Activated CD4-positive, alpha-beta T cell treated with anti-CD3 and anti-CD28 coated beads, Interleukin-2, amount 10 ng/mL, durations not matched to agents 7 days and 5 days (primary cell): ENCODE results near the gene TTLL6. TPM values are rescaled to one million over a fixed set of nuclear protein-coding genes. Genes with fewer than 3 reads are reported as not detected.

Experiments
- CTCF ChIA-PET: fragments of 350-600 bp; sonication (Branson Sonifier 250); formaldehyde crosslinking; loops from one replicate; lab custom pipeline; 2021; ENCODE audit warnings: antibody characterized with exemption; lab: Charles Lee
- POLR2A ChIA-PET: fragments of 350-600 bp; sonication (Branson Sonifier 250); formaldehyde crosslinking; loops from one replicate; lab custom pipeline; 2021; ENCODE audit warnings: antibody characterized with exemption; lab: Charles Lee
- DNase-seq: peaks from one replicate; pipeline ENCODE4 v3.0.0-alpha.2; 2020
- H3K27ac Mint-ChIP-seq: one replicate; pipeline ENCODE4 v1.8.0; 2021; ENCODE audit warnings: mild to moderate bottlenecking, moderate library complexity, mixed read lengths
- H3K27me3 Mint-ChIP-seq: one replicate; pipeline ENCODE4 v1.8.0; 2021; ENCODE audit warnings: mixed read lengths
- H3K36me3 Mint-ChIP-seq: one replicate; pipeline ENCODE4 v1.8.0; 2021; ENCODE audit warnings: low read depth, mixed read lengths
- H3K4me1 Mint-ChIP-seq: one replicate; pipeline ENCODE4 v1.8.0; 2021; ENCODE audit warnings: mixed read lengths
- H3K4me3 Mint-ChIP-seq: one replicate; pipeline ENCODE4 v1.8.0; 2021; ENCODE audit warnings: mild to moderate bottlenecking, moderate library complexity, mixed read lengths
- H3K9me3 Mint-ChIP-seq: one replicate; pipeline ENCODE4 v1.8.0; 2021; ENCODE audit warnings: mixed read lengths
- total RNA-seq, 2 experiments: library from RNA; stranded (reverse); gene quantifications; one replicate each; pipeline ENCODE4 v1.2.3, GENCODE V29; 2021

Gene TTLL6
- total RNA-seq, 2 experiments from 2014 or later = not detected

DNA sequence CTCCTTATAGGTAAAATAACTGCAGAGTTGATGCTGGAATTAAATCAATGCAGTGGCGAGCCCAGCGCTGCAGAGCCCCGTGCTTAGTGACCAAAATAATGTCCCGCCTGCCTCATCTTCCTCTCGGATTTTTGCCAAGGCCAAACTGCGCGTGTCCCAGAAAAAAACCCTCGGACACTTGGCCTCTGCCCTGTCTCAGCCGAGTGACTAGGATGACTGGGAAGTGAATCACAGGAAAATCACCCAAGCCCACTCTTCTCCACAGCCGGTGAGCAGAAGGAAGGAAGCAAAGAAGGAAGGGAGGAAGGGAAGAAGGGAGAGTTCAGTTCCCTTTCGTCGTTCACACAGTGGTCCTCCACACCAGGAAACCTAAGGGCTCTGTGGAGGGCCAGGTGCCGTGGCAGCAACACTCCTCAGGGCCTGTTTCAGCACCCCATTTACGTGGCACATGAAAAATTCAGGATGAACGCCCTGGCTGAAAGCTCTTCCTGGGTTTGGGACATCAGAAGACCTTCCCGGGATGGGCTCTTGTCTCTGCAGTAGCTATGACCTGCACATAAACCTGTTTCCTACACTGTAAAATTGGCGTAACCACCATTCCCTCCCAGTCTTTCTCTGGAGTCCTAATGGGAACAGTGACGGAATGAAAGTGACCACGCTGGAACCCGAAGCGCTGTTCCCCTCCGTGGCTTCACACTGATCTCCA is 63.1 kb downstream of the TTLL6 start:
- ChIA-PET POLR2A (no interaction called here), CTCF (interaction anchor here (0.6 to 3.0 kb wide), 3 partner anchors 11 to 125 kb away, joined by 3 to 12 read pairs (median 5); partner anchors contain the start of genes PRAC1 and PRAC2)
- Mint-ChIP-seq H3K27me3 (peaks cover 90% of the 10 kb centered on the region), H3K4me3 (no peak overlapping the region), H3K9me3 (no peaks in the 10 kb centered on the region), H3K4me1 (no peaks in the 10 kb centered on the region), H3K27ac (no peak overlapping the region), H3K36me3 (no peaks in the 10 kb centered on the region)
- DNase-seq = no peak

DNA sequence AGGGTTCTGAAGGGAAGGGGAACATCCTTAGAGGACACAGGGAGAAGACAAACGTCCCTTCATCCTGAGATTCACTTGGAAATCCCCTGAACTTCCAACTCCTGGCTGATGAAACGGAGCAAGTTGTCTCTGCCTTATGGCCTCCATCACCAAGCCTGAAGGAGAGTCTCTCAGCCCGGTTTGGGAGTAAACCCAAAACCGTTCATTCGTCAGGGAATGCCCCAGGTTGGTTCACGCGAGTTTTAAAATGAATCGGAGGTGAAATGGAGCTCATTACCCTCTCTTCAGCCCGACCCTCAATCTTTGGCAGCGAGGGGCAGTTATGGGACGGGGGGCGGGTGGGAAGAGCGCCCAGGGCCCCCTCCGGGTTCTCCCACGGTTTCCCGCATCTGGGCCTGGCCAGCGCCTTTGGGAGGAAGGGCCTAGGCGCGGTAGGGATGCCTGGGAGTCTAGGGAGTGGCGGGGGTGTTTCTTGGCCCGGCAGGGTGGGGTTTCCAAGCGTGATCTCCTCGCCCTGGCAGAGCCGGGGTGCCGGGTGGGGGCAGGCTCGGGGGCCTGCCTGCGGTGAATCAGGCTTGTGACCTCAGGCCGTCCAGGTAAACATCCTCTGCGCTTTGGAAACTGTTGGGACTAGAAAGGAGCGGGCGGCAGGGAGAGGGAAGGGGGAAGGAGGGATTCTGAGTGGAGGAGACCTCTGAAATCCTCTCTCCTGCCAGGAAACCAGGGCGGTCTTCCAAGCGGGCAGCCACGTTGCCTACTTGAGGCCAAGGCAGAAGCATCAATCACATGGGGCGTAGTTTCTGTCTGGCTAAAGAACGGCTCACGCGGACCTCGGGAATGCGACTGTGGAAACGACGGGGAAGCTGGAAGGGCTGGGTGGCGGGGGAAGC is 64.4 kb downstream of the TTLL6 start:
- Mint-ChIP-seq H3K4me3 (no peak overlapping the region), H3K27ac (peak overlapping the region; percentile 66), H3K36me3 (no peaks in the 10 kb centered on the region), H3K27me3 (peaks cover 90% of the 10 kb centered on the region), H3K9me3 (no peaks in the 10 kb centered on the region), H3K4me1 (no peaks in the 10 kb centered on the region)
- DNase-seq = no peak
- ChIA-PET CTCF (interaction anchor here (1.1 to 4.3 kb wide), 2 partner anchors 25 to 28 kb away, joined by 3 to 24 read pairs; partner anchors contain the start of gene PRAC2), POLR2A (no interaction called here)

DNA sequence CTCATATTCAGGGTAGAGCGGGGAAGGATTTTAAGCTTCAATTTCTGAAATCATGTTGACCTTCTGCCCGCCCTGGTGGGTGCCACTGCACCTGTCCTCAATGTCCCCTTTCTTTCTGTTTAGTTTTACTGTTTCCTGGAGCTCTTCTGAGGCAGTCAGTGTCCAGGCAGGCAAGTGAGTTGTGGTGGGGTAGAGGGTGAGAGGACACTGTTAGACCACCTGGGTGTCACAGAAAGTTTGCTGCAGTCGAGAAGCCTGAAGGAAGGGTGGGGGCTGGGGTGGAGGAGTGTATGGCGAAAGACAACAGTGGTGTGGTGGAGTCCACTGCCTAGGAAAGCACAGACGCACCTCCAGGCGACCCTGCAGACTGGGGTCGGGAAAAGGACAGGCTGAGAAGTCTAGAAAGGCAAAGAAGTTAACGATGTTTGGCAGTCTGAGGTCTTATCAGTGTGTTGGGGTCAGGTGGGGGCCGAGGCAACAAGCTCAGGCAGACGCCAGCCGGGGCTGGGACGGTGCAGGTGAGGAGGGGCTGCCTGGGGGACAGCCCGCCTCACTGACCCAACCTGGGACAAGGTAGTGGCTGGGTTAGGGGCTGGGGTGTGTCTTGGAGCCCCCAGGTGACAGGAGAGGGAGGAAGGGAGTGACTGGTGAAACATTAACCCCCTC is 65.2 kb downstream of the TTLL6 start:
- Mint-ChIP-seq H3K4me1 (no peaks in the 10 kb centered on the region), H3K9me3 (no peaks in the 10 kb centered on the region), H3K36me3 (no peaks in the 10 kb centered on the region), H3K4me3 (no peak overlapping the region), H3K27me3 (peaks cover 89% of the 10 kb centered on the region), H3K27ac (no peak overlapping the region)
- DNase-seq = no peak
- POLR2A ChIA-PET = no interaction called here
- CTCF ChIA-PET = interaction anchor here (1.1 to 4.3 kb wide), 4 partner anchors 25 to 133 kb away, joined by 3 to 24 read pairs (median 4); partner anchors contain the start of gene PRAC2

DNA sequence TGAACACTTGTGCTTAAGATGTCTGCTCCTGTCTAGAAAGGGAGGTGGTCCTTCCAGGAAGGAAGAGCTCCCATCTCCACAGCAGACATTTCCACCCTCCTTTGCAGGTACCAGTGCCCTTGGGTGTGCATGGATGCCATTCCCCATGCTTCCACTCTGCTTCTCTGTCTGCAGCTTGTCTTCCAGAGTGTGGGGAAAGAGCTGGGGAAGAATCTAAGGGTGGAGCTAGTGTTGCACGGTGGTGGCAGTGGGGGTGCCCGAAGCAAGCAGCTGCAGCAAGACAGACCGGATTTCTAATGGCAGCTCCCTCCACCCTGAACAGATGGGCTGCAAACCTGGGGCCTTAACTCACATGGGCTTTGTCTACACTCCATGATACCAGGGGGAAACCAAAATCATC is 65.9 kb downstream of the TTLL6 start:
- ChIA-PET POLR2A (no interaction called here), CTCF (interaction anchor here (0.6 to 4.3 kb wide), 6 partner anchors 10 to 142 kb away, joined by 3 to 24 read pairs (median 4); partner anchors contain the start of gene PRAC2)
- Mint-ChIP-seq H3K27ac (no peak overlapping the region), H3K4me3 (no peak overlapping the region), H3K36me3 (no peaks in the 10 kb centered on the region), H3K4me1 (peaks cover under 1% of the 10 kb centered on the region), H3K27me3 (peaks cover 92% of the 10 kb centered on the region), H3K9me3 (no peaks in the 10 kb centered on the region)
- no peak for DNase-seq

DNA sequence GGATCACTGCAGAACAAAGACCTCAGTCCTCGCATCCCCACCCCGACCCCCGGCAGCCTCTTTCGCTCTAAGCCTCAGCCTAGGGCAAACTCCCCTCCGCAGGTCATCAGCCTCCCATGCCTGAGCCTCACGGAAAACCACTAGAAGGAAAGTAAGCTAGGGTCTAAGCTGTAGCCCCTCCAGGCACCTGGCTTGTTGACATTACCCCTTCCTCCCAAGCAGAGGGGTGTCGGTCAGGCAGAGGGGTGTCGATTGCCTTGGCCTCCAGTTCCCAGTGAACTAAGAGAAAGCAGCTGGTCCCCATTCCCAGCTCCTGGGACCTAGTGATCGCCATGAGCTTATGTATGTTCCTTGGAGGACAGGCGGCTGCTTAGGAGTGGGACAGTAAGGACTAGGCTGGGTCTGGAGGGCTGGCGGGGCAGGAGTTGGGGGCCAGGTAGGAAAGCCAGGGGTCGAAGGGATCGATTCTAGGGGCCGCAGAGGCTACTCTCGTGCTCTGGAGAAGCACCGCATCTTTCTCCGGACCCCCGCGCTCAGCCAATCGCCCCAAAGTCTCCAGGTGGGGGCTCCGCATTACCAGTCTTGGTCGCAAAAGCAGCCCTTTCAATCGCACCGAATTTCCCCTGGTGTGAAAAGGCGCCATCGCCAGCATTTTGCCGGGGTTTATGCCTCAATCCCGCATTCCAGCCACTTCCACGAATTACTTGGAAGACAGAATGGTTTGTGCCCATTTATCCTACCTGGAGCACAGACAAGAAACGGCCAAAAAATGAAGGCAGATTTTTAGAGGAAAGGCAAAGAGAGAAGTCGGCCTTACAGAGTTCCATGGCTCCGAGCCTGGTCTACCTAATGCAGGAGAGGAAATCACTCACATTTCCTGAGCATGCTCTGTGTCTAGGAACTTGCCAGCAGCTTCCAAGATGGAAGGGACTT is 67.1 kb downstream of the TTLL6 start:
- DNase-seq = no peak
- Mint-ChIP-seq H3K9me3 (no peaks in the 10 kb centered on the region), H3K36me3 (no peaks in the 10 kb centered on the region), H3K27me3 (peaks cover 93% of the 10 kb centered on the region), H3K27ac (no peak overlapping the region), H3K4me3 (no peak overlapping the region), H3K4me1 (peaks cover 2% of the 10 kb centered on the region)
- POLR2A ChIA-PET = no interaction called here
- CTCF ChIA-PET = interaction anchor here (0.8 to 4.3 kb wide), 3 partner anchors 26 to 129 kb away, joined by 5 to 24 read pairs (median 6); partner anchors contain the start of gene PRAC2

DNA sequence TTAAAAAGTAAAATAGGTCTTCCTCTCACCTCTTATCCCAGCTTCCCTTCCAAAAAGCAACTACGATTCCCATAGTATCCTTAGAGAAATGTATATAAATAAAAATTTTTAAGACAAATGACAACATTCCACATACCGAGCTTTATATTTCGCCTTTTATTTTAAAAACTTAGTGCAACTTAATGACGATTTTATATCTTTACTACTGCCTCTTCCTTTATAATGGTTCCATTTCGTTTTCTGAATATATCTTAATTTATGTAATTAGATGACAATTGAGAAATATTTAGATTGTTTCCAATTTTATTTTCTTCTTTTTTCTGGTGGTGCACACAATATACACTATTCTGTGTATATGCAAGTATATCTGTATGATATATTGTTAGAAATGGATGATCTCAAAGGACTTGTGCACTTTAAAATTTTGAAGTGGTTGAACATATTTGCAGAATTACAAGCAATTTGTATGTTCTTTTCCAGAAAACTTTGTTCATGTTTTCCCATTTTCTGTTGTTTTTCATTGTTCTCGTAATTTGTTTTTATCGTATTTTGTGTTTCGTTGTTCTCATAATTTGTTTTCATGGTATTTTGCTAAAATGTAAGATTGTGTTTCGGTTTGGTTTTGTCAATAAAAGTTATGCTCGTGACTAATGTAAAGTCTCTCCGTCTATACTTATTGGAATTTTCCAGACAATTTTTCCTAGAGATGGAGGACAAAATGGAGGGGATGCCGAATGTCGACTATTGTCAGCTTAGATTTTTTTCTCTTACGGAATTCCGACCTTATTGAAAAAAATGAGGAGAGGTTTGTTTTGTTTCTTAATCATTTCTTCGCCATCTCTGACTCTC is 68.1 kb downstream of the TTLL6 start:
- Mint-ChIP-seq H3K4me3 (no peak overlapping the region), H3K9me3 (no peaks in the 10 kb centered on the region), H3K4me1 (peaks cover 2% of the 10 kb centered on the region), H3K27ac (no peak overlapping the region), H3K36me3 (no peaks in the 10 kb centered on the region), H3K27me3 (peaks cover 93% of the 10 kb centered on the region)
- ChIA-PET CTCF (interaction anchor here (0.8 to 4.3 kb wide), 2 partner anchors 25 to 37 kb away, joined by 5 to 24 read pairs; partner anchors contain the start of gene PRAC2), POLR2A (no interaction called here)
- no peak for DNase-seq

DNA sequence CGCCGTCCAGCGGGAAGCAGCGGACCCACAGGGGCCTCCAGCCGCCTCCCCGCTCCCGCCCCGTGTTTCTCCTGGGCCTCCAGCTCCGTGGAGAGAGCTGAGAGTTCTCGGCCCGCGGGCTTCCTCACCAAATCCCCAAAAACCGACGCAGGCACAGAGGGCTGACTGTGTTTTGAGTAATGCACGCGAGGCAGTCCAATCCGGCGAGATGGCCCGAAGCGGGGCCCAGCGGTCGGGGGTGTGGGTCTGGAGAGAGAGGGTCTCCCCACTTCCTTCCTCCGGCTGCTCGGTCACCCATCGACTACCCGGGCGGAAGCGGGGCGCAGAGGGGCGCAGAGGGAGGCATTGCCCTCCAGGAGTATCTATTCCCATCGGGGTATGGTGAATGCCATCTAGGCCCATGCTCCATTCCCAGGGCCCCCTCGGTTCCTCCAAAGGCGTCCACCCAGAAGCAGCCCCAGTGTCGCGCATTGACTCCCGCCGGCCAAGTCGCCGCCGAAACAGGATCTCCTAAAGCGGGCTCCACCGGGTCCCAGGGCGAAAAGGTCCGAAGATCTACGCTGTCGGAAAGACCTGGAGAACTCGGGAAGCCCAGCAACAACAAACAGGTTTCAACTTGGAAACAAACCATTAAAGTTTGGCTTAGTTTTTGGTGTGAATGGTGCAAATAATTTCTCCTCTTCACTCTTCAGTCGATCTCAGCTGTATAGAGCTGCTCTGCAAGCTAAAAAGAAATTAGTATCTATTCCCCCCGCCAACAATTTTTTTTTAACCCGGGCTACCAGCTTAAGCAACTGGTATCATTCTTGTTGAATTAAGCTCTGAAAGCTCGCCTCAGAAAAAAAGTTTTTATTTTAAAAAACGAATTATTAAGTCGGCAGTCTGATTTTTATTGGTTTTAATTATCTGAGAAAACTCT is 69.3 kb downstream of the TTLL6 start:
- CTCF ChIA-PET = interaction anchor here (0.6 to 1.0 kb wide), 3 partner anchors 24 to 1161 kb away, joined by 3 read pairs; no protein-coding TSS in a partner anchor
- Mint-ChIP-seq H3K4me1 (peaks cover 2% of the 10 kb centered on the region), H3K27ac (no peak overlapping the region), H3K4me3 (no peak overlapping the region), H3K27me3 (peaks cover 93% of the 10 kb centered on the region), H3K36me3 (no peaks in the 10 kb centered on the region), H3K9me3 (no peaks in the 10 kb centered on the region)
- DNase-seq = no peak
- POLR2A ChIA-PET = no interaction called here

DNA sequence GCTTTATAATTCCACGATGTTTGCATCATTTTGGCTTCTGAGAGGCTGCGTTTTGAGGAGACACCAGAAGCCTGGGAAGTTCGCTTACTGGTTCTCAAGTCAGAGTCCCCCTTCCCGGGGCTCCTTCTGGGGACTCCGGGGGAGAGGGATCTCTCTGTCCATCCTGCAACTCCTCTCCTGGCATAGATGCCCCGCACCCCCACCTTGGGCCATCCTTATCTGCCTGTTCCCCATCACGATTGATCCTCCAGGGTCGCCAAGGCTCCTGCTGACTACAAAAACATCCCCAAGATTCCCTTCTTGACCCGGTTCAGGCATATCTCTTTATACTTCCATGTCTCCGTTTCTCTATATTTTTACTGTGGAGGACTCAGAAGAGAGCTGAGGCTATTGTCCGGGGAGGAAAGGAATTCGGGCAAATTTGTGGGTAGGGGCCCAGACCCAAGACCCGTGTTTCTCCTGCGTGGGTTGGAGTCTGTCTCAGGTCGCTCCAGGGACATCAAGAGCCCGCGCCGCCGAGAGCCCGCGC is 70.0 kb downstream of the TTLL6 start:
- no peaks in the 10 kb centered on the region for H3K36me3 Mint-ChIP-seq
- POLR2A ChIA-PET = no interaction called here
- DNase-seq = no peak
- no peak overlapping the region for H3K27ac Mint-ChIP-seq
- H3K27me3 Mint-ChIP-seq = peaks cover 95% of the 10 kb centered on the region
- no peak overlapping the region for H3K4me3 Mint-ChIP-seq
- H3K4me1 Mint-ChIP-seq = peaks cover 2% of the 10 kb centered on the region
- CTCF ChIA-PET = interaction anchor here (0.9 to 1.0 kb wide), 3 partner anchors 13 to 29 kb away, joined by 3 read pairs; no protein-coding TSS in a partner anchor
- no peaks in the 10 kb centered on the region for H3K9me3 Mint-ChIP-seq

DNA sequence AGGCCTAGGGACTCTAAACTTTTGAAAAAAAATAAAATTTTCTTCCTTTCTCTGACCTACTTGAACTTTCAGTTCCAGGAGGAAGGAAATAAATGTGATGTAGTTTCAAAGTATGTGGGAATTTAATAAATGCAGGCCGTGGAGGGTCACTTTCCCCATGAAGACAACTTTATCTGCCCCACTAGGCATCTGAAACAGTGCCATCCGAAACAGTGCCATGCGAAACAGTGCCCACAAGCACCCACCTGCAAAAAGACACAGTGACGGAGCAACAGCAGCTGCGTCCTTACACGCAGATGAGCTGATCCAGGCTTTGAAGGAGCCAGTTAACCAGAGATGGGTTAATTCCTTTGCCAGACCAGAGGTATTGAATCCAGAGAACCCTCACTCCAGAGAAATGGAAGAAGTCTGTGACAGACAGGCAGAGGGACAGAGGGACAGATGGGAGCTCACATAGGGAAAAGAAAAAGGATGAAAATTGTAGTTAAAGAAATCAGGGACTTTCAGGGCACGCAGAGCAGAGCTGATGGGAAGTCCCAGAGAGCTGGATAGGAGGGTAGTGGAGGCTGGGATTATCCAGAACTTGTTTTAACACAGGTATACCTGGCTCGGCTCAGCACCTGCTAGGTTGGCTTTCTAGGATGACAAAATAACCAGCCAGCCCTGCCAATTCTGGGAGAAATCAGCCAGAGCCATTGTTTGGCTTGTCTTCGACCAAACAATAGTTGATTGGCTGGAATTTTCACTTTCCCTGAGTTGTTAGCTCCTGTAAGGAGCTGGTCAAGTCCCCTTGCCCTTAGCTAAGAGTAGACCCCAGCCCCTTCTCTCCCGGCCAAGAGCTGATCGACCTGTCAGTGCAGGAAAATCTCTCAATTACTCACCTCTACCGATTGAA is 71.4 kb downstream of the TTLL6 start:
- Mint-ChIP-seq H3K27me3 (peaks cover 94% of the 10 kb centered on the region), H3K4me1 (peaks cover 2% of the 10 kb centered on the region), H3K9me3 (no peaks in the 10 kb centered on the region), H3K27ac (no peak overlapping the region), H3K4me3 (no peak overlapping the region), H3K36me3 (no peaks in the 10 kb centered on the region)
- DNase-seq = no peak
- ChIA-PET POLR2A (no interaction called here), CTCF (interaction anchor here (0.6 to 4.4 kb wide), 10 partner anchors 9 to 1219 kb away, joined by 3 to 18 read pairs (median 4); partner anchors contain the start of gene PRAC2)
